Non-pigmented ciliary epithelial cell (primary cell): Measurements from ENCODE around the gene TTC5.
"Not testable (repeated sequence)": the region's sequence is repeated elsewhere in the genome, so short reads cannot be mapped to it uniquely, and the experiment has no call there.

Source experiments
- DNase-seq: peaks from one replicate; pipeline ENCODE4 v3.0.0-alpha.2; 2010; ENCODE audit warnings: low read depth

TTC5 gene, protein sequence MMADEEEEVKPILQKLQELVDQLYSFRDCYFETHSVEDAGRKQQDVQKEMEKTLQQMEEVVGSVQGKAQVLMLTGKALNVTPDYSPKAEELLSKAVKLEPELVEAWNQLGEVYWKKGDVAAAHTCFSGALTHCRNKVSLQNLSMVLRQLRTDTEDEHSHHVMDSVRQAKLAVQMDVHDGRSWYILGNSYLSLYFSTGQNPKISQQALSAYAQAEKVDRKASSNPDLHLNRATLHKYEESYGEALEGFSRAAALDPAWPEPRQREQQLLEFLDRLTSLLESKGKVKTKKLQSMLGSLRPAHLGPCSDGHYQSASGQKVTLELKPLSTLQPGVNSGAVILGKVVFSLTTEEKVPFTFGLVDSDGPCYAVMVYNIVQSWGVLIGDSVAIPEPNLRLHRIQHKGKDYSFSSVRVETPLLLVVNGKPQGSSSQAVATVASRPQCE

DNA sequence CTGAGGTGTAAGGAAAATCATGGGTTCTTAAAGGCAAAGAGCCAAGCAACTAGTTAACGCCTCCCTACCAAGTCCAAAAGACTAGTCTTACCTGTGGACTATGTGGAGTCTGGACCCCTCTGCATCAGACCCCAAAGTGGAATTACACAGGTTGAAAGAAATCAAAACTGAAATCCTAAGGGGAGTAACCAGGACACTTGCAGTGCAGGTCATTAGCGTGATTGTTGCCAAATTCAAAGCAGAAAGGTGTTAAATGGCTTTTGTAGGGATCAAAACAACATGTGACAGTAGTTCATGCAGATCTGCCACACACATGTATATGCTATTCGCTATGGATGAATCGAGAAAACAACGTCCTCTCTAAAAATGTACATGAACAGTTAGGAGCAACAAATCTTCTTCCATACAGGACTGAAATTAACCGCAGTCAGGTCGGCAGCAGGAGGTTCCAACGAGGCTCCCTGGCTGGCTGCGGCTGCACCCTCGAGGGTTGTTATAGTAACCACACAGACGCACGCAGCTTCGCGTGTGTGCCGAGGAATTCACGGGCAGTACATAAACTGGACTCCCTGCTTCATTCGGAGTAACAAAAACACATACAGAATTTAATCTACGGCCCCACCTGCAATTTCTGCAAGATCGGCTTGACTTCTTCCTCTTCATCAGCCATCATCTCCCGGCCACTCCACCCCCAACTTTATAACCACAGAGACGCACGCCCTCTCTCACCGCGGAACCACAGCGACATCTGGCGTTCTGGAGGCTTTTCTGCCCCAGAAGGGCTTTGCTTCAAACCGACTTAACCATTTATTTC lies at the start of gene TTC5:
Gene TTC5 (minus strand): TSS at position 687 of the 814 bp plus-strand sequence. CDS start 14 bp downstream, at position 673.
- peak; percentile 60 for DNase-seq

DNA sequence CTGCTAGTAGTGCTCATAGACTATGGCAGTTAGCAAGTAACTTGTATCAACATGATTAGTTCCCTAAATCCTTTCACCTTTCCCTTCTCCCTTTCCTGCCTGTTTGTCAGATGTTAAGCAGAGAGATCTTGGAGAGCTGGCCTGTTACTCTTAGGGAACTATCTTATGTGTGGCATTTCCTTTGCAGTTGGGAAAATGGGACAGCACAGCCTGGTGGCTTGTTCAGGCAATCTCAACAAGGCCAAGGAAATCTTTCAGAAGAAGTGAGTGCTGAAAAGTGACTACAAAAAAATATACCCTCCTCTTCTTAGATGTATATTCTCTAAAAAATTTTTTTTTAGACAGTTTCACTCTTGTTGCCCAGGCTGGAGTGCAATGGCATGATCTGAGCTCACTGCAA lies 45.1 kb upstream of the TTC5 start:
- no peak for DNase-seq

DNA sequence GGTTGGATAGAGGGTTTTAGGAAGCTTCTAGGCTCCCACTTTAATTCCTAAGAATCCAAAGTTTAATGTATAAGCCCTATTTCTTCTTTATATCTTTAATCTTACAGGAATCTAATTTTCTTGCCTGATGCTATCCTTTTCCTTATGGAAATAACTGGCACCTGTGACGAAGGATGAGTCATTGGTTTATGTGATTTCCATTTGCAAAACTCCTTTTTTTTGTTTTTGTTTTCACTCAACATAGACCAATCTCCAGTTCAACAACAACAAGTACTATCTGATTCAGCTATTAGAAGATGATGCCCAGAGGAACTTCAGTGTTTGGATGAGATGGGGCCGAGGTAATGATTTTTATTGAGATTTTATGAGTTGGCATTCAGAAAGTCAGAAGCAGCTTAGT lies 44.5 kb upstream of the TTC5 start:
- no peak for DNase-seq

DNA sequence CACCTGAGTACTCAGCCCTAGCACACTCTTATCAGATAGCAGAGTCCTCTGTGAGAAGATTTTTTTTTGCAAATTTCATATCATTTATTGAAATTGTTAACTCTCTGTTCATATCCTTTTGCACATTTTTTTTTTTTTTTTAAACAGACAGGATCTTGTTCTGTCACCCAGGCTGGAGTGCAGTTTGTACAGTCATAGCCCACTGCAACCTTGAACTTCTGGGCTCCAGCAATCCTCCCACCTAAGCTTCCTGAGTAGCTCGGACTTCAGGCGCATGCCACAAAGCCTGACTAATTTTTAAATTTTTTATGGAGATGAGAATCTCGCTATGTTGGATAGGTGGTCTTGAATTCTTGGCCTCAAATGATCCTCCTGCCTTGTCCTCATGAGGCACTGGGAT lies 42.0 kb upstream of the TTC5 start:
- DNase-seq = no peak

DNA sequence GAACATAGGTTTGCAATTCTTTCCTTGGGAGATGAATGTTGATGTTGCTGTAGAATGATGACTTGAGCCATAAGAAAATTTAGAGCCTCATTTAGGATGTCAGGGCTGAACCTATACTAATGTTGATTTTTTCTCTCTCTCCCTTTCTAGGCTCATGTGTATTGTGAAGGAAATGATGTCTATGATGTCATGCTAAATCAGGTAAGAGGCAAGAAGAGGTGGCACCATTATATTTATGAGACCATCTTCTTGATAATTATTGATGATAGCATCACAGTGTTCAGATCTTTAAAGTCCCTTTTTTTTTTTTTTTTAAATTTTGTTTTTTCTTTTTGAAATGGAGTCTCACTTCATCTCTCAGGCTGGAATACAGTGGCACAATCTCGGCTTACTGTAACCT lies 41.0 kb upstream of the TTC5 start:
- no peak for DNase-seq

DNA sequence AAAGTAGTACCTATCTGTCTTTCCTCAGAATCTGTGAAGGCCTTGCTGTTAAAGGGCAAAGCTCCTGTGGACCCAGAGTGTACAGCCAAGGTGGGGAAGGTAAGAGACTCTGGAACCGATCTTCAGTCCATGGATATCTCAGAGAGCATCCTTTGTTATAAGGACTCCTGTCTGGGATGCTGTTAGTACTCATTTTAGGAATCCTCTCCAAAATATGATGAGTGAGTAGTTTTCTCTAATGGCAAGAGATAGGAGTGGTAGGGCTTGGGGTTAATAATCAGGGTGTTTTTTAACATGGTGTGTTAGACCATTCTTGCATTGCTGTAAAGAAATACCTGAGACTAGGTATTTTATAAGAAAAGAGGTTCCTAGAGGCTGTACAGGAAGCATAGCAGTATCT lies 39.6 kb upstream of the TTC5 start:
- no peak for DNase-seq

DNA sequence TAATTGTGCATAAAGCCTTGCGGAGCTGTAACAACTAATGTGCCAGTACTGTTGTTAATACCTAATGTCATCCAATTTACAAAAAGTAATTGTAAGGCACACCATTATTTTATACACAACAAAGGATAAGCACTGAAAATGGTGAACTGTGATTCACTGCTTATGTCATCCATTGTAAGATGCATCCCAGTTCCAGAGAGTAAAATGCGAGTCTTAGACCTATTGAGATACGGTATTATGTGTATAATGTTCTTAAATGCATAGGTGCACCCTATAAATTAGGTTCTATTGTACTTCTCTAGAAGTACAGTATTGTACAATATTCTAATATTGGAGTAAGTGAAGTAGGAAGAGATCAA lies 38.1 kb upstream of the TTC5 start:
- DNase-seq = no peak

DNA sequence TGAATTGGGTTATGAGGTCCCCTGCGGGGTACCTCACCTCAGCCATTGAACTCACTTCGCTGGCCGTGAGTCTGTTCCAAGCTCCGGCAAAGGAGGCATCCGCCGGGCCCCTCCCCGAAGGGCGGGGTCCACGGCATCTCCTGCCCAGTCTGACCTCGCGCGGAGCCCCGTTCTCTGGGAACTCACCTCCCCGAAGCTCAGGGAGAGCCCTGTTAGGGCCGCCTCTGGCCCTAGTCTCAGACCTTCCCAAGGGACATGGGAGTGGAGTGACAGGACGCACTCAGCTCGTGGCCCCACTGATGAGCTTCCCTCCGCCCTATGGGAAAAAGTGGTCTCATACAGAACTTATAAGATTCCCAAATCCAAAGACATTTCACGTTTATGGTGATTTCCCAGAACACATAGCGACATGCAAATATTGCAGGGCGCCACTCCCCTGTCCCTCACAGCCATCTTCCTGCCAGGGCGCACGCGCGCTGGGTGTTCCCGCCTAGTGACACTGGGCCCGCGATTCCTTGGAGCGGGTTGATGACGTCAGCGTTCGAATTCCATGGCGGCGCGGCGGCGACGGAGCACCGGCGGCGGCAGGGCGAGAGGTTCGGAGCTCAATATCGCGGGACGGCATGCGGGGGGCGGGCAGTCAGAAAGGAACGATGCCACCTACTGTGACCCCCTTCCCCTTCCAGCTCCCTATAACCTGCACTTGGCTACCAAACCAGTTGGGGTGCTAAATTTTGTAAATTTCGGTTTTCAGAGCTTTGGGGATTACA lies 37.5 kb upstream of the TTC5 start, which contains the start of gene PARP2:
Gene PARP2 (plus strand): TSS at position 544 of the 770 bp plus-strand sequence. CDS start 7 bp downstream, at position 551.
- peak; percentile 99 for DNase-seq

DNA sequence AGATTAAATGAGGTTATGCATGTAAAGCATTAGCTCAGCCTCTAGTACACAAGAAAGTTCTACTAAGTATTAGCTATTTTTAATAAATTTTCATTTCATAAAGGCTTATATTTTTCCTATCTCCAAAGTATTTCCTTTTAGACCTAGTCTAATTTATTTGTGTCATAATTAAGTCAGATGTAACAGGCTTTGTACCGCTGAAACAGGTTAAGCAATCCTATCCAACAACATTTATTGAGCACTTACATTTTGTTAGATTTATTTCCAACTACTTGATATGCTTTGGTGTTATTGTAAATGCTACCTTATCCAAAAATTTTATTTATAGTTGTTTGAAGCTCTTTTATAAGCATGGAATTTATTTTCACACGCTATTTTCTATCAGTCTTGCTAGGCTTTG lies 35.9 kb upstream of the TTC5 start:
- no peak for DNase-seq

DNA sequence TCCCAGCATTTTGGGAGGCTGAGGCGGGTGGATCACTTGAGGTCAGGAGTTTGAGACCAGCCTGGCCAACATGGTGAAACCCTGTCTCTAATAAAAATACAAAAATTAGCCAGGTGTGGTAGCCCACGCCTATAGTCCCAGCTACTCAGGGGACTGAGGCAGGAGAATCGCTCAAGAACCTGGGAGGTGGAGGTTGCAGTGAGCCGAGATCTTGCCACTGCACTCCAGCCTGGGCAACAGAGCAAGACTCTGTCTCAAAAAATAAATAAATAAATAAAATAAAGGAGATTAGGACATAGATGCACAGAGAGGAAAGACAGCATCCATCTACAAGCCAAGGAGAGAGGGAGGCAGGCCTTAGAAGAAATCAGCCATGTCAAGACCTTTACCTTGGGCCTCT lies 35.3 kb upstream of the TTC5 start:
- DNase-seq = not testable (repeated sequence)

DNA sequence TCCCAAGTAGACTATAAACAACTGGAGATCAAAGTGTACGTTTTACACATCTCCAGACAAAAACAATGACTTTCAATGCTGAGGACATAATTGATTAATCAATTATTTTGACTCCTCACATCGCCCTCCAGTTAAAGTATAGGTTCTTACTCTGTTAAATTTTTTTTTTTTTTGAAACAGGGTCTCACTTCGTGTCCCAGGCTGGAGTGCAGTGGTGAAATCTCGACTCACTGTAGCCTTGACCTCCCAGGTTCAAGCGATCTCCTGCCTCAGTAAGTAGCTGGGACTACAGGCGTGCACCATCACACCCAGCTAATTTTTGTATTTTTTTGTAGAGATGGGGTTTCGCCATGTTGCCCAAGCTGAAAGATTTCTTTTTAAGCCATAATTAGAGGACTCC lies 28.3 kb upstream of the TTC5 start:
- no peak for DNase-seq

DNA sequence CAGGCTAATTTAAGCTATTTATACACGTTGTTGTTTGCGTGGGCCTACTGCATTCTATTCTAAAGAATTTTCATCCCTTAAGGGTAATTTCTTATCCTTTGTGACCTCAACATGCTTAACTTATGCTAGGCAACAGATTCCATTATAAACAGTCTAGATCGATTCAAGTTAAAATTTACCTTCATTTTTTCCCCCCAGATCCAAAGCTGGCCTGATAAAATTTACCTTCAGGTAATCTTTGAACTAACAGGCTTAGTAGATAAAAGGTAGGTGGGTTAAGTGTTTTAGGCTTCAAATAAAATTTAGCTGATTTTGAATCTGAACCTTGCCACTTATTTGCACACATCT lies 27.7 kb upstream of the TTC5 start:
- DNase-seq = no peak

DNA sequence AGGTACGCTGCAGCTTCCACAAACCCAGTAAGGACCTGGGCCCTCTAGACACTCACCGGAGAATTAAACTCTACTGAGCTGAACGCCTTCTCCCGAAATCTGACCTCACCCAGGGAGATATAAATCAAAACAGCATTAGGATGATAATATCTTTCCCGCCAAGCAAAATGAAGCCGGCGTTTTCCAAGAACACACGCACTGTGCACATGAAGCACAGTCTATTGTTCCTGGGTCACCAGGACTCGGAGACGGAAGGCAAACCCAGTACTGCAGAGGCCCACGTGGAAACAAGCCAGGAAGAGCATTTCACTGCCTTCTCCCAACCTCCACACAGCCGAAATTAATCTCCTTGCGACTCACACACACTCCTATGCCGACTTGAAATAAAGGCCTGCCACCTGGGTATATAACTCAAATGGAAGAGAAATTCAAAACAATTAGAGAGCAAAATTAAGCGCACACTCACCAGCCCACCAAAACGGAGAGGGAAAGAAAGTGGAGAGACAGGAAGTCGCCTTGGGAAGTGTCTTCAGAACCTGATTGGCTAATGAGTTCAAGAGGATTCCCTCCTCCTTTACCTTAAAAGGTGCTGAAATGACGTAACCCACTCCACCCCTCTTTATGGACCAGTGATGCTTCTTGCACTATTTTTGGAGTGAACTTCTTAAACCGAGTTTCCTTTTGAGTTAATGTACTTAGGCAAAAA lies 27.2 kb upstream of the TTC5 start, which contains the start of gene CCNB1IP1:
Gene CCNB1IP1 (minus strand): TSS at position 492 of the 706 bp plus-strand sequence. CDS start 16,756 bp downstream, outside the sequence.
- peak; percentile 78 for DNase-seq

DNA sequence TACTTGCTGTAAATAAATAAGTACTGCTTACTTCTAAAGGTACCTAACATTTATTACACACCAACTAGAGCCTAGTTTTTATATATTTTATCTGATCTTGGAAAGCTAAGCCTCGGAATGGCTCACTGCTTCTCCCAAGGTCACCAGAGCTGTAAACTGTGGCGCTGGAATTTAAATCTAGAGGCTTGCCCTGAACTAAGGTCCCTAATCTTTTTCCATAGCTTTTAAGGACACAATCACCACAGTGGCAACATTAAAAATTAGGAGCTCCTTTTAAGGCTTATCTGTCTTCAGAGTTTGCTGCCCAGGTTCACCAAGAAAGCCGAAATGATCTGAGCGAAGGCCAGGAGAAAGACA lies 26.7 kb upstream of the TTC5 start:
- no peak for DNase-seq

DNA sequence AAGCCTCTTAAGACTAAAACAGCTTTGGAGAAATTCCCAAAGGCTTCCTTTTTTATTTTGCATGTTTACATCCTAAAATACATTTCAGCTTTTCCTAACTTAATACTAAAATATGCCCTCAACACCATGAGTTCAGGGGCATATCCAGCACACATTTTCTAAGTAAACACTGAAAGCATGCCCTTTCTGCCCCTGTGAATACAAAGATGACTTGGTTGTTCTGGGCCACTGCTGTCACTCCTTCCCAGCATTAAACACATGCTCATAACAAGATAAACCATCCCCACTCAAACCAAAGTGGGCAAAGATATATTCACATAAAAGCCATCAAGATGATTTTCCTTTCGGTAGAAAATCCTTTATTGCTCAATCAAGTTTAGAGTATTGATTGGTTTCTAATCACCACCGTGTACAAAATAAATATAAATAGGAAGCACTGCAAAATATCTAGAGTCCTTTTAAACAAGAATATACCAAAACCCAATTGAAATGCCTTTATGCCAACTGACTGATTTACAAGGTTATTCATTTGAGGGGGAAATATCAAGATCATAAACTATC lies 25.4 kb upstream of the TTC5 start:
- DNase-seq = no peak

DNA sequence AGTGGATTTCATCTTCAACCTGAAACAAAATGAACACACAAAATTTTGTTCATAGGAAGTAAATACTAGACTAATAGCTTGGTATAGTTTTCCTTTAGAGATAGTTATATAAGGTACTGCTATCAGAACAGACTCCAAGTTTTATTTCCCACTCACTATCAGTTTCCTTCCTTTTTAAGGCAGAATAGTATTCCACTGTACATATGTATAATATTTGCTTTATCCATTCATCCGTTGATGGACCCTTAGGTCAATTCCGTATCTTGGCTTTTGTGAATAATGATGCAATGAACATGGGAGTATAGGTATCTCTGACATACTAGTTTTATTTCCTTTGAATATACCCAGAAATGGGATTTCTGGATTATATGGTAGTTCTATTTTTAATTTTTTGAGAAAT lies 23.6 kb upstream of the TTC5 start:
- DNase-seq = no peak

DNA sequence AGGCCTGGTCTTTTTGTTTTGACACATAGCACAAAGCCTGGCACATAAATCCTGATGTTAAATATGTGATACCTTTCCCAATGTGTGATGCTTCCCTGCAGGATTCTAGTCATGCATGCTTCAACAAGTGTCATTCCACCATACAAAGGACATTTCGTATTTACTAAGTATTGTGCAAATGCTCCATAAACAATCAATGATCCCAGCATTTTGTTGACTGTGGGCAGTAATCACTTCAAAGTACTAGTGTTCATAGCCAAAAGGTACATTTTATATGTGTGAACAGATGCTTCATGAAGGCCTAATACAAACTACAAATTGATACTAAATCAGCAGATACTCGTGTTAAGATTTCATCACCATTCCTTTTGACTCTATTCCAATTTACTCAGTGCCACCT lies 23.0 kb upstream of the TTC5 start:
- DNase-seq = no peak

DNA sequence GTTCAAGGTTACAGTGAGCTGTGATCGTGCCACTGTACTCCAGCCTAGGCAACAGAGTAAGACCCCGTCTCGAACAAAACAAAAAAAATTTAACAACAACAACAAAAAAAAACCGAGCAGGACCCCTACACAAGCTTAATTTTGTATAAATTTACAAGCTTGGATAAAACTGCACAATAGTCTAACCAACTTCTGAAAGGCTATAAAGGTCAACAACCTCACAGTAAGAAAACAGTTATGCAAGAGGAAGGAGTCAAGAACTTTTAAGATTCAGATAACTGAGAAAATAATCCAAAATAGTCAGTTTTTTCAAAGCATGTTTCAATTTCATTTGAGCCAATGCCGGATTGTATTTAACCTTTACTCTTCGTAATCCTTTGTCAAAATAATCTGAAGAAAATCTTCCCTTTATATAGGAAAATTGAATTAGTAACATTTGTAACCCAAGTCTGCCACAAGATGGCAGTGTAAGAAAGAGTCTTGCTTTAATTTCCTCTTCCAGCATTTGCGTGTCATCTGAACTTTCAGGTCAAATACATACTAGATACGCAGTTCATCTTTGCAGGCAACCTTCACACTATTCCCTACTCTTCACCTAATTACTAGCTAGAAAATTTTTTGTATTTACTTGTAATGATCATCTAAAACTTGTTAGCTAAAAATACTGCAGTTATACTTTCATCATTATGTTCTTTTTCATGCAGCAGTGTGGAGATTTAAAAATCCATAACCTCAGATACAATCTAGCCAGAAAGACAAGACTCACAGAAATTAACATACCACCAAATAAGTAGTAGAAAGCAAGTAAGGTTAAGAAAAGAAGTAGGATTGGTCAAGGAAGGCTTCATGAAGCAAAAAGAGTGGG lies 21.5 kb upstream of the TTC5 start:
- no peak for DNase-seq

DNA sequence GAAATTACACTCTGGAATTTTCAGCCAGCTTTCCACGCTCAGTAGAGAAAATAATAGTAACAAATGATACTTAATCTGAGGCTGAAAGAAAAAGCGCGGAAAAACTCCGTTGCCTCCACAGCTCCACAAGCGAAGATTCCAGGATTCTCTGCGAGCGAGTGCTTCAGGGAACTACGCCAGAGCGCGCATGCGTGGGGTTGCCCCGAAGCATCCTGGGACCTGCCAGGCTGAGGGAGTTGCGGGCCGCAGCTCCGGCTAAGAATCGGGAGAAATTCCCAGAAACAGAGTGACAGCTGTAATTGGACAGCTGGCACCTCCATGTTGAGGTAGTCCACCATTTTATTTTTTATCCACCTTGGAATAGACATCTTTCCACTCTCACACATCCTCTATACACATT lies 12.0 kb upstream of the TTC5 start:
- no peak for DNase-seq

DNA sequence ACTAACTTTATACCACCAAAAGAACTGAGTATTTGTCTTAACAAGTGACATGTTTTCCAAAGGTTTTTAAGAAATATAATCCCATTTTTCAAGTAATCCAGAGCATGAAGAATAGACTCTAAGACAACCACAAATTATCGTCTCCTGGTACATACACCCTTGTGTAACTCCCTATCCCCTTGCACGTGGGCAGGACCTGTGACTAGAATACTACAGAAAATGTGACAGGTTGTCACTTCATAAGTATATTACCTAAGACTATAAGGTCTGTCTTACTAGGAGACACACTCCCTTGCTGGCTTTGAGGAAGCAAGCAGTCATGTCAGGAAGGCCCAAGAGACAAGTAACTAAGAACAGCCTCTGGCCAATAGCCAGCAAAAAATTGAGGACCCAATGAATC lies 8.3 kb upstream of the TTC5 start:
- no peak for DNase-seq

DNA sequence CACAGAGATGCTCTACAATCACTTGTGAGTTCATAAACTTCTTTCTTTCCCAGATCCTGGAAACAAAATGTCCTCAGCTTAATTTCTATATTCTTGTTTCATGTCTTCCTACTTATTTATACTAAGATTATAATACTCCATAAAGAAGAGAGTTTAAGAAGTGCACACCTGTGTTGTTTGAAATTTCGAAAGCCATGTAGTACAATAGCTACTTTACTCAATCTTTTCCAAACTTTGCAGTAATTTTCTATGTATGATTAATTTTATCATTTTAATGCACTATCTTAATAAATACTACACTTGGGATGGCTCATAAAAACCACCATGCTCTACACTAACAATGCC lies 300 bp upstream of the TTC5 start:
- DNase-seq = no peak
